Osteoblast (primary cell): ENCODE results near the gene TIMP1. TPM values are rescaled to one million over a fixed set of nuclear protein-coding genes. Genes with fewer than 3 reads are reported as not detected.

Experiments used
- DNase-seq: peaks from one replicate; pipeline ENCODE4 v3.0.0; 2011; ENCODE audit warnings: low spot score, mixed read lengths; ENCODE audit not compliant: insufficient read length; ENCODE audit errors: missing footprints
- H2AFZ ChIP-seq: 2 replicates; pipeline ENCODE4 v1.6.0; 2011; ENCODE audit warnings: mild to moderate bottlenecking, low read length
- H3K27ac ChIP-seq: 2 replicates; pipeline ENCODE4 v1.5.1; 2011; ENCODE audit warnings: mild to moderate bottlenecking, low read depth, low read length, moderate library complexity
- H3K27me3 ChIP-seq: 2 replicates; pipeline ENCODE4 v1.6.0; 2012; ENCODE audit warnings: mild to moderate bottlenecking, control low read depth, inconsistent platforms, low read length, moderate library complexity; ENCODE audit not compliant: insufficient read depth
- H3K36me3 ChIP-seq: 2 replicates; pipeline ENCODE4 v1.5.1; 2011; ENCODE audit warnings: mild to moderate bottlenecking, low read length, control low read depth, moderate library complexity; ENCODE audit not compliant: insufficient read depth
- H3K4me1 ChIP-seq: 2 replicates; pipeline ENCODE4 v1.5.1; 2011; ENCODE audit warnings: mild to moderate bottlenecking, low read length, control low read depth, moderate library complexity; ENCODE audit not compliant: insufficient read depth
- H3K4me2 ChIP-seq: 2 replicates; pipeline ENCODE4 v1.6.0; 2011; ENCODE audit warnings: mild to moderate bottlenecking, low read length; ENCODE audit not compliant: insufficient read depth
- H3K4me3 ChIP-seq: fragments of 200-600 bp; sonication (generic); 3 replicates; pipeline ENCODE4 v1.5.1; 2012; ENCODE audit warnings: mild to moderate bottlenecking, low read length, inconsistent platforms; ENCODE audit not compliant: insufficient read depth
- H3K79me2 ChIP-seq: 2 replicates; pipeline ENCODE4 v1.6.0; 2012; ENCODE audit warnings: mild to moderate bottlenecking, low read length, control low read depth, inconsistent platforms; ENCODE audit not compliant: insufficient read depth
- H3K9me3 ChIP-seq: 2 replicates; pipeline ENCODE4 v1.5.1; 2011; ENCODE audit warnings: low read depth, low read length, control low read depth
- H4K20me1 ChIP-seq: 2 replicates; pipeline ENCODE4 v1.6.0; 2012; ENCODE audit warnings: mild to moderate bottlenecking, low read length, control low read depth; ENCODE audit not compliant: insufficient read depth
- total RNA-seq: library from RNA; depleted of rRNA; stranded (reverse); fragments of >200 nt; gene quantifications from 2 replicates; pipeline ENCODE4 v1.2.3, GENCODE V29; 2012
- TF ChIP-seq, protein P1 (sequence below): IDR thresholded peaks from 2 replicates; pipeline ENCODE4 v1.5.1; 2011; ENCODE audit warnings: mild to moderate bottlenecking, low read depth, low read length, moderate library complexity; ENCODE audit errors: extremely low read depth

Gene TIMP1
- total RNA-seq, 1 donor, result 904 TPM

DNA sequence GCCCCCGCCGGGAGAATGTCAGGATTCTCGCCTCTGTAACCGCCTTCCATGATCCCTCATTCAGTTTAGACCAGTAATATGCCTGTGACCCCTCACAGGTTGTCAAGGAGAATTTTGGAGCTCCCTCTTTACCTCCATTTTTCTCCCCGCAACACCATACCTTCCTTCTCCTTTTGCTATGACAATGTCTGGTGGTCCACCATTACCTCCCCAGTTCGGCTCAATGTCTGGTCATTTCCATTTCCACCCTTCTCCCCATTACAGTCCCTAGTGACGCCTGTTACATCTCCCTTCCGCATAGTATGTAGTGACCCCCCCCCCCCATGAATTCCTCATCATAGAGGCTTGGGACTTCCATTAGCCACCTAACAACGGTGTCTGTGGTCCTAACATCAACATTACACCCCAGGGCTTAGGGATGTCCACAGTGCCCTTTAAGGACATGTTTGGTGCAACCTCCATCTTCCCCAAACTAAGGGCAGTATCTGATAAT is 20.5 kb upstream of the TIMP1 start:
- TF ChIP-seq, protein P1, sequence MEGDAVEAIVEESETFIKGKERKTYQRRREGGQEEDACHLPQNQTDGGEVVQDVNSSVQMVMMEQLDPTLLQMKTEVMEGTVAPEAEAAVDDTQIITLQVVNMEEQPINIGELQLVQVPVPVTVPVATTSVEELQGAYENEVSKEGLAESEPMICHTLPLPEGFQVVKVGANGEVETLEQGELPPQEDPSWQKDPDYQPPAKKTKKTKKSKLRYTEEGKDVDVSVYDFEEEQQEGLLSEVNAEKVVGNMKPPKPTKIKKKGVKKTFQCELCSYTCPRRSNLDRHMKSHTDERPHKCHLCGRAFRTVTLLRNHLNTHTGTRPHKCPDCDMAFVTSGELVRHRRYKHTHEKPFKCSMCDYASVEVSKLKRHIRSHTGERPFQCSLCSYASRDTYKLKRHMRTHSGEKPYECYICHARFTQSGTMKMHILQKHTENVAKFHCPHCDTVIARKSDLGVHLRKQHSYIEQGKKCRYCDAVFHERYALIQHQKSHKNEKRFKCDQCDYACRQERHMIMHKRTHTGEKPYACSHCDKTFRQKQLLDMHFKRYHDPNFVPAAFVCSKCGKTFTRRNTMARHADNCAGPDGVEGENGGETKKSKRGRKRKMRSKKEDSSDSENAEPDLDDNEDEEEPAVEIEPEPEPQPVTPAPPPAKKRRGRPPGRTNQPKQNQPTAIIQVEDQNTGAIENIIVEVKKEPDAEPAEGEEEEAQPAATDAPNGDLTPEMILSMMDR, result no peak
- H4K20me1 ChIP-seq, result peaks cover 4% of the 10 kb centered on the region
- H3K36me3 ChIP-seq, result peaks cover 18% of the 10 kb centered on the region
- H3K27me3 ChIP-seq, result no peaks in the 10 kb centered on the region
- H3K4me2 ChIP-seq, result peak overlapping the region; percentile 94
- H2AFZ ChIP-seq, result no peak overlapping the region
- peaks cover 33% of the 10 kb centered on the region for H3K79me2 ChIP-seq
- H3K4me3 ChIP-seq, result peak overlapping the region; percentile 80
- no peak for DNase-seq
- peak overlapping the region; percentile 95 for H3K27ac ChIP-seq
- peaks cover 25% of the 10 kb centered on the region for H3K4me1 ChIP-seq
- no peaks in the 10 kb centered on the region for H3K9me3 ChIP-seq

DNA sequence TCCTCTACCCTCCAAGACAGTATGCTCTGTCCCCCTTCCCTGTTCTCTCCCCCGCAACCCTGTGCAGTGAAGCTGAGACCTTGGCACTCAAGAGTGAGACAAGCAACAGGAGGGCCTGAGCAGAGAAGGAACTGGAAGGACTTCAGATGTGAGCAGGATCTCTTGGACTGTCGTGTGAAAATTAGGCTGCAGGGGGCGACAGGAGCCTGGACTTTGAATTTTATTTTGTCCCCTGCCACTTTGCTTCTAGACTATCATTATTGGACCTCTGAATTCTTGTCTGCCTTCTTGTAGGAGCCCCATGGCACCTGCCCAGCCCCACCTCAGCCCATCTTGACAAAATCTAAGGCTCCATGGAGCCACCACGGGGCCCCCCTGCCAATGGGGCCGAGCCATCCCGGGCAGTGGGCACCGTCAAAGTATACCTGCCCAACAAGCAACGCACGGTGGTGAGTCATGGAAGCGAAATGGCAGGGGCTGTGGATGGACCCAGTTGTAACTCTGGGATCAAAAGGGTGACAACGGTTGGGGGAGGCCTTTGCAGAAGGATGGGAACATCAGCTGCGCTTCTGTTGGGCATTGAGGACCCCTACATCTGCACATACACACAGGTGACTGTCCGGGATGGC is 19.5 kb upstream of the TIMP1 start:
- Histone ChIP-seq H3K27me3 (no peaks in the 10 kb centered on the region), H3K4me3 (no peak overlapping the region), H3K36me3 (peaks cover 18% of the 10 kb centered on the region), H3K79me2 (peaks cover 33% of the 10 kb centered on the region), H2AFZ (no peak overlapping the region), H3K27ac (peak overlapping the region; percentile 59), H3K9me3 (no peaks in the 10 kb centered on the region), H3K4me1 (peaks cover 25% of the 10 kb centered on the region), H4K20me1 (peaks cover 7% of the 10 kb centered on the region), H3K4me2 (peak overlapping the region; percentile 36)
- DNase-seq, result no peak
- TF ChIP-seq, protein P1, result peak; percentile 52

DNA sequence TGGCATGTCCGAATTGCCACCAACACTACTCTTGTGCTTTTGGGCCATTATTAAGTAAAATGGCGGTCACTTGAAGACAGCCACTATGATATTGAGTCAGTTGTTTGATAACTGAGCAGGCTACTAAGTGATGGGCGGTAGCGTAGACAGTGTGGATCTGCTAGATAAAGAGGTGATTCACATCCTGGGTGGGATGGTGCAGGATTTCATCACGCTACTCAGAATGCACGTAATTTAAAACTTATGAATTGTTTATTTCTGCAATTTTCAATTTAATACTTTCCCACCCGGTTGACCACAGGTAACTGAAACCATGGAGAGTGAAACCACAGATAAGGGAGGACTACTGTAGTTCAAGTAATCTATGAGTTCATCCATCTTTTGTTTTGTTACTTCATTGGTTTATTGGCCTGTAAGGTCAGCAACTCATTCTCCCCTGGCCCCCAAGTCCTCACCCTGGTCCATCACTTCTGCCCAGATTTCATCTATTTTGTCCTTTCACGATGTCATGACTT is 18.4 kb upstream of the TIMP1 start:
- Histone ChIP-seq H3K27ac (peak overlapping the region; percentile 72), H3K79me2 (peaks cover 33% of the 10 kb centered on the region), H3K9me3 (no peaks in the 10 kb centered on the region), H3K4me1 (peaks cover 25% of the 10 kb centered on the region), H2AFZ (no peak overlapping the region), H3K27me3 (no peaks in the 10 kb centered on the region), H3K4me2 (no peak overlapping the region), H3K36me3 (peaks cover 18% of the 10 kb centered on the region), H3K4me3 (no peak overlapping the region), H4K20me1 (peaks cover 7% of the 10 kb centered on the region)
- no peak for DNase-seq
- TF ChIP-seq, protein P1, result no peak

DNA sequence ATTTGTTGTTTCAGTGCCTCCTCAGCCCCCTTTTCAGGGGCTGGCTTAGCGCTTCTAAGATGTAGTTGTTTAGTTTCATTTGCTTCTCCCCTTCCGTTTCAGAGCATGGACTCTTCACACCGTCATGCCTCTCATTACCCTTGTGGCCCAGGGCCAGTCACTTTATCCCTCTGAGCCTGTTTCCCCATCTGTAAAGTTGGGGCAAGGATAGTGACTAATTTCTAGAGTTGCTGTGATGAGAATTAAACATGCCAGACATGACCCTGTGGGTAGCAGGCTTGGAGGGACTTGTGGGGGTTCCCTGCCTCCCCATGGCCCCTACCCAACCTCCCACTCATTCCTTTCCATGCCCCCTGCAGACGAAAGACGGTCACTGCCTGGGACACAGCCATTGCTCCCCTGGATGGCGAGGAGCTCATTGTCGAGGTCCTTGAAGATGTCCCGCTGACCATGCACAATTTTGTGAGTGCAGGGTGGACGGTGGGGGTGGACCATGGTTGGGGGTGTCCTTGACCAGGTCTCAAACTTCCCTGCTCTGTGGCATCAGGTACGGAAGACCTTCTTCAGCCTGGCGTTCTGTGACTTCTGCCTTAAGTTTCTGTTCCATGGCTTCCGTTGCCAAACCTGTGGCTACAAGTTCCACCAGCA is 17.7 kb upstream of the TIMP1 start:
- DNase-seq, result no peak

More for the DNA sequence above, 17.7 kb upstream of the TIMP1 start:
- Histone ChIP-seq H3K27me3 (no peaks in the 10 kb centered on the region), H3K9me3 (no peaks in the 10 kb centered on the region), H3K4me2 (no peak overlapping the region), H3K36me3 (peaks cover 24% of the 10 kb centered on the region), H3K79me2 (peaks cover 33% of the 10 kb centered on the region), H2AFZ (no peak overlapping the region), H3K4me1 (peaks cover 25% of the 10 kb centered on the region), H3K27ac (peak overlapping the region; percentile 72), H4K20me1 (peaks cover 7% of the 10 kb centered on the region), H3K4me3 (no peak overlapping the region)
- TF ChIP-seq, protein P1, result no peak
